Esophagus muscularis mucosa (tissue), 4 donors: ENCODE measurements around the gene PCID2.

Experiments used
- EP300 ChIP-seq: sonication (generic); formaldehyde crosslinking; IDR thresholded peaks from one replicate; pipeline ENCODE4 v1.6.1; 2017; ENCODE audit warnings: antibody characterized with exemption
- POLR2A ChIP-seq: fragments of 450-650 bp; IDR thresholded peaks from one replicate; pipeline ENCODE4 v1.6.1; 2017; ENCODE audit warnings: antibody characterized with exemption, moderate library complexity, mild to moderate bottlenecking, low read depth
- POLR2AphosphoS5 ChIP-seq, 2 donors: sonication (generic); formaldehyde crosslinking; IDR thresholded peaks; one replicate each; pipeline ENCODE4 v1.6.1; 2017; ENCODE audit warnings: antibody characterized with exemption in 2 of 2
- TF ChIP-seq, protein P1 (sequence below), 3 experiments: fragments of 200-600 bp in 2 of 3; fragments of 450-650 bp in 1 of 3; sonication (generic) in 2 of 3; IDR thresholded peaks; one replicate each; pipeline ENCODE4 v1.5.1; 2017 to 2019; ENCODE audit warnings: antibody characterized with exemption in 3 of 3, mild to moderate bottlenecking in 2 of 3, moderate library complexity in 1 of 3

DNA sequence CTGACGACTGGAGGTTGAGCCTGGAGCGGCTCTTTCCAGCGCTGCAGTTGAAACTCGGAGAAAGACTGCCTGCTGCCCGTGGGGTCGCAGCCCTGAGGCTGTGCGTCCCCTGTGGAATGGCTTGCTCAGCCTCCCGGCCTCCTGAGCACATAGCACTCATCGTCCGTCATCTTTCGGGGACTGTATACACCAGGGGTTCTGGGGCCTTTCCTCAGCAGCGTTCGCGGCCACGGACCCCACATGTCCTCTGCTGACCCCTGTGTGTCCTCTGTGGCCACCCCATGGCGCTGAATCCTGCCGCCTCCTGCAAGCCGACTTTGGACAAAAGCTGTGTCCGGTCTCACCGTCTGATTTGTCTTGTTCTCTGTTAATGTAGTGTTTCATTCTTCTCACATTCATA lies 21.3 kb upstream of the PCID2 start:
- TF ChIP-seq, protein P1, sequence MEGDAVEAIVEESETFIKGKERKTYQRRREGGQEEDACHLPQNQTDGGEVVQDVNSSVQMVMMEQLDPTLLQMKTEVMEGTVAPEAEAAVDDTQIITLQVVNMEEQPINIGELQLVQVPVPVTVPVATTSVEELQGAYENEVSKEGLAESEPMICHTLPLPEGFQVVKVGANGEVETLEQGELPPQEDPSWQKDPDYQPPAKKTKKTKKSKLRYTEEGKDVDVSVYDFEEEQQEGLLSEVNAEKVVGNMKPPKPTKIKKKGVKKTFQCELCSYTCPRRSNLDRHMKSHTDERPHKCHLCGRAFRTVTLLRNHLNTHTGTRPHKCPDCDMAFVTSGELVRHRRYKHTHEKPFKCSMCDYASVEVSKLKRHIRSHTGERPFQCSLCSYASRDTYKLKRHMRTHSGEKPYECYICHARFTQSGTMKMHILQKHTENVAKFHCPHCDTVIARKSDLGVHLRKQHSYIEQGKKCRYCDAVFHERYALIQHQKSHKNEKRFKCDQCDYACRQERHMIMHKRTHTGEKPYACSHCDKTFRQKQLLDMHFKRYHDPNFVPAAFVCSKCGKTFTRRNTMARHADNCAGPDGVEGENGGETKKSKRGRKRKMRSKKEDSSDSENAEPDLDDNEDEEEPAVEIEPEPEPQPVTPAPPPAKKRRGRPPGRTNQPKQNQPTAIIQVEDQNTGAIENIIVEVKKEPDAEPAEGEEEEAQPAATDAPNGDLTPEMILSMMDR (IDR thresholded peaks at IDR 0.05) = no peak
- no peak for TF ChIP-seq POLR2A
- no peak for TF ChIP-seq POLR2AphosphoS5 (IDR thresholded peaks at IDR 0.05)
- TF ChIP-seq EP300 = no peak
